ENCODE measurements around the gene PXN. TPM values are rescaled to one million over a fixed set of nuclear protein-coding genes. Genes with fewer than 3 reads are reported as not detected.

Gene PXN
- total RNA-seq: 41.6 and 46.3 TPM in 2 replicates

- peak within 1 kb of the TSS; percentile 44 for H2AFZ ChIP-seq (ENCODE audit: low read length)
- H3K27me3 ChIP-seq (ENCODE audit: insufficient read depth, low read length): no peaks in the 10 kb centered on the region
- peak within 1 kb of the TSS; percentile 47 for H3K27ac ChIP-seq (ENCODE audit: low read depth, low read length)
- TF ChIP-seq, protein P1, sequence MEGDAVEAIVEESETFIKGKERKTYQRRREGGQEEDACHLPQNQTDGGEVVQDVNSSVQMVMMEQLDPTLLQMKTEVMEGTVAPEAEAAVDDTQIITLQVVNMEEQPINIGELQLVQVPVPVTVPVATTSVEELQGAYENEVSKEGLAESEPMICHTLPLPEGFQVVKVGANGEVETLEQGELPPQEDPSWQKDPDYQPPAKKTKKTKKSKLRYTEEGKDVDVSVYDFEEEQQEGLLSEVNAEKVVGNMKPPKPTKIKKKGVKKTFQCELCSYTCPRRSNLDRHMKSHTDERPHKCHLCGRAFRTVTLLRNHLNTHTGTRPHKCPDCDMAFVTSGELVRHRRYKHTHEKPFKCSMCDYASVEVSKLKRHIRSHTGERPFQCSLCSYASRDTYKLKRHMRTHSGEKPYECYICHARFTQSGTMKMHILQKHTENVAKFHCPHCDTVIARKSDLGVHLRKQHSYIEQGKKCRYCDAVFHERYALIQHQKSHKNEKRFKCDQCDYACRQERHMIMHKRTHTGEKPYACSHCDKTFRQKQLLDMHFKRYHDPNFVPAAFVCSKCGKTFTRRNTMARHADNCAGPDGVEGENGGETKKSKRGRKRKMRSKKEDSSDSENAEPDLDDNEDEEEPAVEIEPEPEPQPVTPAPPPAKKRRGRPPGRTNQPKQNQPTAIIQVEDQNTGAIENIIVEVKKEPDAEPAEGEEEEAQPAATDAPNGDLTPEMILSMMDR (IDR thresholded peaks at IDR 0.05; ENCODE audit: extremely low read depth, low read depth, low read length): peak; percentile 58
- DNase-seq (ENCODE audit: insufficient read length, low spot score, missing footprints): peak; percentile 97
- peaks cover 25% of the 10 kb centered on the region for H3K4me1 ChIP-seq (ENCODE audit: insufficient read depth, low read length)
- H3K4me2 ChIP-seq (ENCODE audit: insufficient read depth, low read length): peak within 1 kb of the TSS; percentile 94
- H3K79me2 ChIP-seq (ENCODE audit: insufficient read depth, low read length): peaks cover 49% of the 10 kb centered on the region
- no peaks in the 10 kb centered on the region for H3K9me3 ChIP-seq (ENCODE audit: low read depth, low read length)
- peak within 1 kb of the TSS; percentile 83 for H3K4me3 ChIP-seq (ENCODE audit: insufficient read depth, low read length)
- no peaks in the 10 kb centered on the region for H3K36me3 ChIP-seq (ENCODE audit: insufficient read depth, low read length)
- peaks cover 29% of the 10 kb centered on the region for H4K20me1 ChIP-seq (ENCODE audit: insufficient read depth, low read length)
These were observed at the start of gene PXN for GRCh38 chr12:120265473-120266179. Gene PXN (minus strand): TSS chr12:120265730. CDS start chr12:120265629, 101 bp downstream.

- Histone ChIP-seq H3K36me3 (ENCODE audit: insufficient read depth, low read length) (no peaks in the 10 kb centered on the region), H4K20me1 (ENCODE audit: insufficient read depth, low read length) (no peaks in the 10 kb centered on the region), H2AFZ (ENCODE audit: low read length) (no peak overlapping the region), H3K4me2 (ENCODE audit: insufficient read depth, low read length) (no peak overlapping the region), H3K4me1 (ENCODE audit: insufficient read depth, low read length) (peaks cover 8% of the 10 kb centered on the region), H3K27ac (ENCODE audit: low read depth, low read length) (no peak overlapping the region), H3K79me2 (ENCODE audit: insufficient read depth, low read length) (no peaks in the 10 kb centered on the region), H3K9me3 (ENCODE audit: low read depth, low read length) (no peaks in the 10 kb centered on the region), H3K27me3 (ENCODE audit: insufficient read depth, low read length) (no peaks in the 10 kb centered on the region), H3K4me3 (ENCODE audit: insufficient read depth, low read length) (no peak overlapping the region)
- no peak for DNase-seq (ENCODE audit: insufficient read length, low spot score, missing footprints)
- TF ChIP-seq, protein P1 (IDR thresholded peaks at IDR 0.05; ENCODE audit: extremely low read depth, low read depth, low read length): peak; percentile 37
These were observed 48.7 kb upstream of the PXN start for GRCh38 chr12:120314220-120314619.

GRCh38 chr12:120301962-120302815 lies 36.7 kb upstream of the PXN start, which contains the start of gene SIRT4:
Gene SIRT4 (plus strand): TSS chr12:120302321. CDS start chr12:120303562, 1,241 bp downstream.
- DNase-seq (ENCODE audit: insufficient read length, low spot score, missing footprints): peak; percentile 98
- peak within 1 kb of the TSS; percentile 77 for H3K27ac ChIP-seq (ENCODE audit: low read depth, low read length)
- peak within 1 kb of the TSS; percentile 92 for H3K4me2 ChIP-seq (ENCODE audit: insufficient read depth, low read length)
- H3K36me3 ChIP-seq (ENCODE audit: insufficient read depth, low read length): no peaks in the 10 kb centered on the region
- no peaks in the 10 kb centered on the region for H4K20me1 ChIP-seq (ENCODE audit: insufficient read depth, low read length)
- peak within 1 kb of the TSS; percentile 80 for H3K4me3 ChIP-seq (ENCODE audit: insufficient read depth, low read length)
- TF ChIP-seq, protein P1 (IDR thresholded peaks at IDR 0.05; ENCODE audit: extremely low read depth, low read depth, low read length): peak; percentile 98
- H3K79me2 ChIP-seq (ENCODE audit: insufficient read depth, low read length): no peaks in the 10 kb centered on the region
- H3K27me3 ChIP-seq (ENCODE audit: insufficient read depth, low read length): no peaks in the 10 kb centered on the region
- peaks cover 3% of the 10 kb centered on the region for H3K4me1 ChIP-seq (ENCODE audit: insufficient read depth, low read length)
- H2AFZ ChIP-seq (ENCODE audit: low read length): peak within 1 kb of the TSS; percentile 98
- no peaks in the 10 kb centered on the region for H3K9me3 ChIP-seq (ENCODE audit: low read depth, low read length)

Measured in osteoblast (primary cell).